SK-N-MC (cell line): Measurements from ENCODE around the gene NFKB2.

ENCODE experiments used
- EZH2 ChIP-seq: fragments of 200-600 bp; sonication (generic); IDR thresholded peaks from one replicate; pipeline ENCODE4 v1.6.1; 2017; ENCODE audit warnings: antibody characterized with exemption
- POLR2AphosphoS5 ChIP-seq: IDR thresholded peaks from 2 replicates; pipeline ENCODE4 v1.6.1; 2012; ENCODE audit warnings: mild to moderate bottlenecking, low read depth, low read length, borderline replicate concordance

DNA sequence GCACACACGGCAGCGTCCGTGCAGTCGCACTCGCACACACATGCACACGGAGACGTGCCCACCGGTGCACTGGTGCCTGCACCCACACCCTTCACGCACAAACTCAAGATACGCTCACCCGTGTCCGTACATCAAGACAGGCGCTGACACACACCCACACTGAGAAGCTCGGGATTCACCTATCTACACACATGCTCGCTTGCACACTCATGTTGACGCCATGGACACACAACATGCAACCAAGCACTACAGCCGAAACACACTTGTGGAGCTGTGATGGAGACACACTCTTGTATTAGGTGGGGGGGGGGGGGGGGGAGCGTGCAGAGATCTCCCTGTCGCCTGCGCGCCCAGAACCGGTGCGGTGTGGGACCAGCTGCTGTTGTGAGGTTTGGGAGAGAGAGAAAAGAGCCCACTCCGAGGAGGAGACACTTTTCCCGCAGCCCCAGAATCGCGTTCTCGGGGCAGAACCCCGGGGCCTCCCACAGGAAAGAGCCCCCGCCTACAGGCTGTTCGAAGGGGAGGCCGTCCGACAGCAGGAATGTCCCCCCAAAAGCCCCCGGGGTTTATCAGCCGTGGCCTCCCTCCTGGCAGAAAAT is 605 bp upstream of the NFKB2 start:
- TF ChIP-seq POLR2AphosphoS5, result no peak
- no peak for TF ChIP-seq EZH2
